Stimulated activated CD4-positive, alpha-beta T cell treated with anti-CD3 and anti-CD28 coated beads, Interleukin-12 subunit alpha, Interleukin-12 subunit beta, amount 100 ng/mL, for 24 hours (primary cell): ENCODE data around the gene OR2AT4.
"Not testable (repeated sequence)": the region's sequence is repeated elsewhere in the genome, so short reads cannot be mapped to it uniquely, and the experiment has no call there.

Experiments used
- DNase-seq, 2 experiments: peaks; one replicate each; pipeline ENCODE4 v3.0.0-alpha.2; 2020; ENCODE audit warnings: low read depth in 2 of 2

The OR2AT4 gene

DNA sequence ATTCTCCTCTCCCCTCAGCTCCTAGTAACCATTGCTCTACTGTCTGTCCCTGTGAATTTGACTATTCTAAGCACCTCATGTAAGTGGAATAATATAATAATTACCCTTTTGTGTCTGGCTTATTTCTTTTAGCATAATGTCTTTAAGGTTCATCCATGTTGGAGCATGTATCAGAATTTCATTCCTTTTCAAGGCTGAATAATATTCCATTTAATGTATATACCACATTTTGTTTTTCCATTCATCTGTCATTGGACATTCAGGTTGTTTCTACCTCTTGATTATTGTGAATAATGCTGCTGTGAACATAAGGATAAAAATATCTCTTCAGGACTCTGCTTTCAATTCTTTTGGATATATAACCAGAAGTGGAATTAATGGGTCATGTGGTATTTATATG is 28.1 kb downstream of the OR2AT4 start:
- no peak for DNase-seq

DNA sequence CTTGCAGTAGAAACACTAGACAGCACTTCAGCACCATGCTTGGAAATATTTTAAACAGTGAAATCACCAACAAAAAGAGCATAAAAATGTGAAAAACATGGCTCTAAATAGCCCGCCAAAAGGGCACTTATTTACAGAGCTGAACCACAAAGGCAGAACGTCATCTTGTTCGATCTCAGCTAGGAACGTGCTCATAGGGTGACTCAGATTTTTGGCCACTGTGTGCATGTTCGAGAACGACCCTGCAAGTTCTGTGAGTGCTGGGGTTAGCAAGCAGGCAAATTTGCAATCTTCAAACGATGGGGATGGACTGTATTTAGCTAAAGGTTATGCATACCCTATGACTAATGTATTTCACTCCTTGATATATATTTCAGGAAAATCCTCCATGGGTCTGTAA is 30.6 kb downstream of the OR2AT4 start:
- no peak for DNase-seq

DNA sequence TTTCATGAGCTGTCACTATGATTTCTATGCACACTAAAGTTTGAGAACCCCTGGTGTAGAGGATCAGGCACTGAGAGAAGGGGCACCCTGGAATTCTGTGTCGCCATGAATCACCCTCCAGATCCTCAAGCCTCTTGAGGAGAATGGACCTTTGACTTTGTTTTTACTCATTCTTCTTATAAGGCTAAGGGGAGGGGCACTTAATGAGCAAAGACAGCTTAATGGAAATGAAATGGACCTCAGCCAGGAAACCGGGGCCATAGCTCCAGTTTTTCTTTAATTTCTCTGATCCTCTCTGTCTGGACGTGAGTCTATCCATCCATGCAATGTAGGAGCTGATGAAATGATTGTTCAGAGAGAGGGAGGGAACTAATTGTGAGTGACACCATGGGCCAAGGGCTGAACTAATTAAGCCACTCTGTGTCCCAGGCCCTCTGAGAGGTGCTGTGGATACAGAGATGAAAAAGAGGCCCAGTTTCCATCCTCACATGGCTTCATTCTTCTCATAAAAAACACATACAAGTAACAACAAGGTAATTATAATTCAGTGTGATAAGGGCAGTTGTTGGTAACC is 32.8 kb downstream of the OR2AT4 start:
- no peak for DNase-seq

DNA sequence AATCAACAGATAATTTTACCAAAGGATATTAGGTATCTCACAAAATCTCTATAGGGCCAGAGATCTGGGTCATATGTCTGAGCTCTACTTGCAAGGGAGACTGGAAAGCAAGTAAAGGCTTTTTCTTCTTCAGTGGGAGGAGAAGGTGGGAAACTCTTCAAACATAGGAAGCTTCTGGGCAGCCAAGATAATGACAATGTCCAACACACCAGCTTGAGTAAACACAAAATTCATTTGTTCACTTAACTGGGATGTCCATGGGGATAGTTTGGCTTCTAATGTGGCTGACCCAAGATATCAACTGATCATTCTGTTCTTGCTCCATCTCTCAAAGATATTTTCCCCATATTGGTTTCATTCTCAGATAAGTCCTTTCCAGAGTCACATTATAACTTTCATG is 37.4 kb downstream of the OR2AT4 start:
- no peak for DNase-seq

DNA sequence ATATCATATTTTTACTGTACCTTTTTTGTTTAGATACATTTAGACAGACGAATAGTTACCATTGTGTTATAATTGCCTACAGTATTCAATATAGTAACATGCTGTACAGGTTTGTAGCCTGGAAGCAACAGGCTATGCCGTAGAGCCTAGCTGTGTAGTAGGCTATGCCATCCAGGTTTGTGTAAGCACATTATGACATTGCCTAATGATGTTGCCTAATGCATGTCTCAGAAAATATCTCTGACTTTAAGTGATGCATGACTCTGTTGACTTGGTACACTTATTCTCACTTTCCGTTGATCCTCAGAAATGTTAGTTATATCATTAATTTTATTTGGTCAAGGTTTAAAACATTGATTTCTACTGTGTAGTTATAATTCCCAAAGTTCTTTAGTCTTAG is 39.9 kb downstream of the OR2AT4 start:
- DNase-seq: no peak

DNA sequence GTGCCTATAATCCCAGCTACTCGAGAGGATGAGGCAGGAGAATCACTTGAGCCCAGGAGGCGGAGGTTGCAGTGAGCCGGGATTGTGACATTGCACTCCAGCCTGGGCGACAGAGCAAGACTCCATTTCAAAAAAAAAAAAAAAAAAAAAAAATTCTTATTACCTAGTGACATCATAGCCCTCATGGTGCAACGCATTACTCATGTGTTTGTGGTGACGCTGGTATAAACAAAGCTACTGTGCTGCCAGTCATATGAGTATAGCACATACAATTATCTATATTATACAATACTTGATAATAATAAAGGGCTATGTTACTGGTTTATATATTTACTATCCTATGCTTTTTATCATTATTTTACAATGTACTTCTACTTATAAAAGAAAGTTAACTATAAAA is 41.2 kb downstream of the OR2AT4 start:
- DNase-seq: no peak

DNA sequence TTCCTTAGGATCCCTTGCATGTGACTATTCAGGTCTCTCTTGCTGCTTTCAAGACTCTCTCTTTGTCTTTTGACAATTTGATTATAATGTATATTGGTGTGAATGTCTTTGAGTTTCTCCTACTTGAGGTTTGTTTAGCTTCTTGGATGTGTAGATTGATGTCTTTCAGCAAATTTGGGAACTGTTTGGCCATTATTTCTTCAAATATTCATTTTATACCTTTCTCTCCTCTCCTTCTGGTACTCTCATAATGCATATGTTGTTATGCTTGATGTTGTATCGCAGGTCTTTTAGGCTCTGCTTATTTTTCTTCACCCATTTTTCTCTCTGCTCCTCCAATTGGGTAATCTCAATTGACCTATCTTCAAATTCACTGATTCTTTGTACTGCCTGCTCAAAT is 44.2 kb downstream of the OR2AT4 start:
- DNase-seq: no peak

DNA sequence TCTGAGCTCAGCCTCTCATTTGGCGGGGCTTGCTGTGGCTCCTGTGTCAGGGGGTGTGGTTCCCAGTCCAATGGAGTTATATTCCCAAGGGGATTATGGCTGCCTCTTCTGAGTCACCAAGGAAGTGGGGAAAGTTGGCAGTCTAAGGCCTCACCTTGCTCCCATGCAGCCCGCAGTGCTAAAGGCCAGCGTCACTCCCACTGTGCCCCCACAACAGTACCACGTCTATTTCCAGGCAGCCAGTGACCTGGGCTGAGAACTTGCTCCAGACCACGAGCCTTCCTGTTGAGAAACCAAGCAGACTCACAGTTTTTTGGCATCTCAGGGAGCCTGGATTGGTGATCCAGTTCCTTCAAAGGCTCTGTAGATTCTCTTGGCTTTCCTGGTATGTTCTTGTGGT is 45.6 kb downstream of the OR2AT4 start:
- no peak for DNase-seq

DNA sequence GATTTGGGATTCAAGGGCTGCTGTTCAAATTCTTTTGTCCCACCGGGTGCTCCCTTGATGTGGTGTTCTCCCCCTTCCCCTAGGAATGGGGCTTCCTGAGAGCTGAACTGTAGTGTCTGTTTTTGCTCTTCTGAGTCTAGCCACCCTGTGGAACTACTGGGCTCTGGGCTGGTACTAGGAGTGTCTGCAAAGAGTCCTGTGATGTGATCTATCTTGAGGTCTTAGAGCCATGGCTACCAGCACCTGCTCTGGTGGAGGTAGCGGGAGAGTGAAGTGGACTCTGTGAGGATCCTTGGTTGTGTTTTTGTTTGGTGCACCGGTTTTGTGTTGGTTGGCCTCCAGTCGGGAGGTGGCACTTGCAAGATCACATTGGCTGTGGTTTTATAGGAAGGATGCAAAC is 46.2 kb downstream of the OR2AT4 start:
- no peak for DNase-seq

DNA sequence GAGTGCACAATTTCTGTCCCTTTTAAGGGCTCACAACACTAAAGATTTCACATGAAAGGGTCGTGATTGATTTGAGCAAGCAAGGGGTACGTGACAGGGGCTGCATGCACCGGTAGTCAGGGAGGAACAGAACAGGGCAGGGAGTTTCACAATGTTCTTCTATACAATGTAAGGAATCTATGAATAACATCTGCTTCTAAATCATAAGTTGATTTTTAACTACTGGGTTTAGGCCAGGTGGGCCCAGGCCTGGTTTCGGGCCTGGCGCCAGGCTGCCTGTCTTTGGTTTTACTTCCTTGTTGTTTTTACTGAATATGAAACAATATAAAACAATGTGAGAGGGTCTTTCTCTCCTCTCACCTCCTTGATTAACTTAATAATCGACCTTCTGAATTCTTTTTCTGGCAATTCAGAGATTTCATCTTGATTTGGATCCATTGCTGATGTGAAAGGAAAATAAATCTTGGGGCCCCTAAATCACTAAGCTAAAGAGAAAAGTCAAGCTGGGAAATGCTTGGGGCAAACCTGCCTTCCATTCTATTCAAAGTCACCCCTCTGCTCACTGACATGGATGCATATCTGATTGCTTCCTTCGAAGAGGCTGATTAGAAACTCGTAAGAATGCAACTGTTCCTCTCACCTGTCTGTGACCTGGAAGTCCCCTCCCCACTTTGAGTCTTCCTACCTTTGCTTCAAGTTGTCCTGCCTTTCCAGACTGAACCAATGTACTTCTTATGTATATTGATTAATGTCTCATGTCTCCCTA is 47.0 kb downstream of the OR2AT4 start:
- not testable (repeated sequence) for DNase-seq

DNA sequence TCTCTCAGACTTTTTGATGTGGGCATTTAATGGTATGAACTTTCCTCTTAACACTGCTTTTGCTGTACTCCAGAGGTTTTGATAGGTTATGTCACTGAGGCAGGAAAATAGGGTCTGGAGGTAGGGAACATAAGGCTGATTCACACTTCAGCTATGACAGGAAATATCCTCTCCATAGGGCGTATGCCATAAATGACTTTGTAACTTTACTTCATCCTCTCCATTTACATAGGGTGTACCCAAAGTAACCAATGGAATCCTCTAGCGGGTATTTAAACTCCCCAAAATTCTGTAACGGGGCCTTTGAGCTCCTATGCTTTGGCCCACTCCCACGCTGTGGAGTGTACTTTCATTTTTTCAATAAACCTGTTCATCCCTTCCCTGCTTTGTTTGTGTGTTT is 49.5 kb downstream of the OR2AT4 start:
- no peak for DNase-seq

DNA sequence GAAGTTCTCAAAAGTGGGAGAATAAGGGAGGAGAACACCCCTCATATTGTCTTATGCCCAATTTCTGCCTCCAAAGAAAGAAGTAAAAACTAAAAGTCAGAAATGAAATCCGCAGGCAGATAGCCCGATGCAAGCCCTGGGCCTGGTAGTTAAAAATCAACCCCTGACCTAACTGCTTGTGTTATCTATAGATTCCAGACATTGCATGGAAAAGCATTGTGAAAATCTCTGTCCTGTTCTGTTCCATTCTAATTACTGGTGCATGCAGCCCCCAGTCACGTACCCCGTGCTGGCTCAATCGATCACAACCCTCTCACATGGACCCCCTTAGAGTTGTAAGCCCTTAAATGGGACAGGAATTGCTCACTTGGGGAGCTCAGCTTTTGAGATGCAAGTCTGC is 50.0 kb downstream of the OR2AT4 start:
- DNase-seq: not testable (repeated sequence)

DNA sequence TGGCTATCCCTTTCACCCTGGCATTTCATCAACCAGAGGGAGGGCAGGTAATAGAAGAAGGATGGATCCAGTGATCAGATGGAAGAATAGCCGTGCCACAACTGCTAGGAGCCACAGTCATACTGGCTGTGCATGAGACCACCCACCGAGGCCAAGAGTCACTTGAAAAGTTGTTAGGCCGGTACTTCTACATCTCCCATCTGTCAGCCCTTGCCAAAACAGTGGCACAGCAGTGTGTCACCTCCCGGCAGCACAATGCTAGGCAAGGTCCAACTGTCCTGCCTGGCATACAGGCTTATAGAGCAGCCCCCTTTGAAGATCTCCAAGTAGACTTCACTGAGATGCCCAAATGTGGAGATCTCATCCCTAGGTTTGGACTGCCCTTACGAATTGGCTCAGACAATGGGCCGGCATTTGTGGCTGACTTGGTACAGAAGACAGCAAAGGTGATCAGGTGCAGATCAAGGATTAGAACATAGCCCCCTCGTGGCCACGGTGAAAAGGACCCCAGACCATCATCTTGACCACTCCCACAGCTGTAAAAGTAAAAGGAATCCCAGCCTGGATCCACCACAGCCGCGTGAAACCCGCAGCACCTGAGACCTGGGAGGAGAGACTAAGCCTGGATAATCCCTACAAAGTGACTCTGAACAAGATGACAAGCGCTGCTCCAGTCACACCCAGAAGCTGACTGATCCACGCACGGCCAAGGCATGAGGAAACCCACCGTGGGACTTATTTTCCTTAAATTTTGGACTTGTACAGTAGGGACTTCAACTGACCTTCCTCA is 52.1 kb downstream of the OR2AT4 start:
- DNase-seq: not testable (repeated sequence)

DNA sequence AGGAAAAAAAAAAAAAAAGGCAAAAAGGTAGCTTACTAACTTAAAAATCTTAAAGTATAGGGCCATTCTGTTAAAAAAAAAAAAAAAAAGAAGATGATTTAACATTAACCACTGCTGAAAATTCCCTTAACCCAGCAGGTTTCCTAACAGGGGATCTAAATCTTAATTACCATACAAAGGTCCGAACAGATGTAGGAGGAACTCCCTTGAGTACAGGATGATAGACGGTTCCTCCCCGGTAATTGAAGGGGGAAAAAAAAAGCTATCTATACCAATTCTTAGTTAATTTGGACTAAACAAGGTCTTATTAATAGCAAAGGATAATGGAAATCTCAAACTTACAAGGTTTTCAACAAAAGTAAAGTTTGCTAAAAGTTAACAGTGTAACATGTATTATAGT is 54.9 kb downstream of the OR2AT4 start:
- not testable (repeated sequence) for DNase-seq

DNA sequence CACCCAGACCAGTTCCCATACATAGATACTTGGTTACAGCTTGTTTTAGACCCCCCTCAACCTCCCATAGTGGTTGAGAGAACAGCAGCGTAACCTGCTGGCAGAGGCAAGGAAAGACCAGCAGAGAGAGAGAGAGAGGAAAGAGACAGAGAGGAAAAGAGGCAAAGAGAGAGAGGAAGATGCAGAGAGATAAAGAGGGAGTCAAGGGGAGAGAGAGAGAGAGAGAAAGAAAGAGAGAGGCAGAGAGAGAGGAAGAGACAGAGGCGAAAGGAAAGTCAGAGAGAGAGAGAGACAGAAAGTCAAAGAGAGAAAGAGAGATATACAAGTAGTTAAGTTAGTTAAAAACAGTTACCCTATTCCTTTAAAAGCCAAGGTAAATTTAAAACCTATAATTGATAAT is 55.4 kb downstream of the OR2AT4 start:
- no peak for DNase-seq

DNA sequence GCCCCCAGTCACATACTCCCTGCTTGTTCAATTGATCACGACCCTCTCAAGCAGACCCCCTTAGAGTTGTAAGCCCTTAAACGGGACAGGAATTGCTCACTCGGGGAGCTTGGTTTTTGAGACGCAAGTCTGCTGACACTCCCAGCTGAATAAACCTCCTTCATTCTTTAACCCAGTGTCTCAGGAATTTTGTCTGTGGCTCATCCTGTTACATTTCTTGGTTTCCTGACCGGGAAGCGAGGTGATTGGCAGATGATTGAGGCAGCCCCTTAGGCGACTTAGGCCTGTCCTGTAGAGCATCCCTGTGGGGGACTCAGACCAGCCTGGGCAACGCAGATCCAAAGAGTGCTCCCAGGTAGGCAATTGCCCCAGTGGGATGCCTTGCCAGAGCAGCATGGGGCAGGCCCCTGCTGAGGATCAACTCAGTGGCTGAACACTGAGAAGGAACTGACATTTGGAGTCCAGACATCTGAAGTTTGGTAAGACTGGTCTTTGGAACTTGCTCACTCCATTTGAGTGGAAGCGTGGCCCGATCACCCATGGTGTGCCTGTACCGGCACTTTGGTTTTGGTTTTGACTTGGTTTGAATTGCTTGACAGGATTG is 56.4 kb downstream of the OR2AT4 start:
- no peak for DNase-seq

DNA sequence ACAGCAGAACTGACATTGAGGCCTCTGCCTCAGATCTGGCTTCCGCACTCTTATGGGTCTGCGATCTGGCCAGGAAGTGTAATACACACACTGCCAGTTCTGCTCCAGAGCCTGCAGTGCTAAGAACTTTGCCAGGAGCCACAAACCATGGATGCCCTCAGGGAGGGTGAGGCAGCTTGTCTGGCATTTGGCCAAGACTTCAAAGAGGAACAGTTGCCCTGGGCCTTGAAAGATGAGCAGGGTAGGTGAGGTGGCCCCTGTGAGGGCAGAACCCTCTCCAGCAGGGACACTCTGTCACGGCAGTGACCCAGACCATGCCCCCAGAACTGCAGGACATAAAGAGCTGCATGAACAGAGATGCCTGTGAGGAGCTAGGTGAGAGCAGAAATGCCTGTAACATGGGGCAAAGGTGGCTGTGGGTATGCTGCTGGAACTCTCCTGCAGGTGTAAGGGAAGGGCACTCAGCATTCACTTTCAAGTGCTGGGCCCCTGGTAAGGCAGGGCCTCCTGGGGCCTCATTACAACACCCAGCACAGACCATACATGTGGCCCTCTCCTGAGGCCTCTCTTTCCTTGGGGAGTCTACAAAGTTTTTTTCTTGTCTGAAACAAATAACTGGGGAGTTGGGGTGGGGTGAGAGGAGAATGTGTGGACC is 60.6 kb downstream of the OR2AT4 start:
- no peak for DNase-seq

DNA sequence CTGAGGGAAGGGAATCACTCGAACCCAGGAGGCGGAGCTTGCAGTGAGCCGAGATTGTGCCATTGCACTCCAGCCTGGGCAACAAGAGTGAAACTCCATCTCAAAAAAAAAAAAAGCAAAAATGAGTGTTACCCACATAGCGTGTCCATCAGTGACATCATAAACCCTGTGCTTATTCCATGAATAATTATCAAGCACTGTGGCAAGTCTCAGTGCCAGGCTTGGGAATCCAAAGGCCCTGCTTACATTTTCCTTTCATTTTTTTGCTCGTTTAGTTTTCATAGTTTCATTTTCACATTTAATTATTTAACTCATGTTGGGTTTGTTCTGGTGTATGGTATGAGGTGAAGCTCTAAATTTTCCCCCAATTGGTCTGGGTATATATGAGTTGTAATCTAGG is 61.4 kb downstream of the OR2AT4 start:
- DNase-seq: no peak

DNA sequence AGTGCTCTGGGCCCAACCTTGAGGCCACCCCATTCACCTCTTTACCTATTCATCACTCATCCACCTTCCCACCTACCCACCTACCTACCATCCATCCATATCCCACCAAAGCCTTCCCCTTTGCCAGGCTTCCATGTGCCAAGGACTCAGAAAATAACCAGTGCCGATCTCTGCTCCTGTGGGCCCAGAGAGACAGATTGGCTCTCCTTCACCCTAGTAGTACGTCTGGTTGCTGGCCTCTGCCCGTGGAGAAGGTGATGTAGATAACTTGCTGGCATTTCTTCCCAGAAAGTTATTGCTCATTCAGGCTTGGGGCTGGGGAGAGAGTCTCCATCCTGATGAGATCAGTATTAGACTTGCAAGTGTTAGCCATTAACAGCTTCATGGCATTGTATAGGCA is 62.8 kb downstream of the OR2AT4 start:
- DNase-seq: no peak

DNA sequence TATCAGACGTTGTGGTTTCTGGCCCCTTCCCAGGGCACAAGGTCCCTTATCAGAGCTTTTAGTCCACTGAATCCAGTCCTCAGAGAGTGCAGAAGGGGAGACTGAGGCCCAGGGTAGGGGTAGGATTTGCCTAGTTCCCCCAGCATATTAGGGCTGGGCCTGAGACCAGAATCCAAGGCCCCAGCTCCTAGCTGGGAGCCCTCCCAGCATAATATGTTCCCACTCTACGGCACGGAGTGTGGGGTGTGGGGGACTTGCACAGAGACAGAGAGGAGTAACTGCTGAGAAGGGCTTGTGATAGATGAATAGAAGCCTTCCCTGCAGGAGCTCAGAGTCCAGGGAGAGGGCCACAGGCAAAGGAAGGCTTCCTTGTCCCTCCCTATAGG is 64.1 kb downstream of the OR2AT4 start:
- DNase-seq: no peak

DNA sequence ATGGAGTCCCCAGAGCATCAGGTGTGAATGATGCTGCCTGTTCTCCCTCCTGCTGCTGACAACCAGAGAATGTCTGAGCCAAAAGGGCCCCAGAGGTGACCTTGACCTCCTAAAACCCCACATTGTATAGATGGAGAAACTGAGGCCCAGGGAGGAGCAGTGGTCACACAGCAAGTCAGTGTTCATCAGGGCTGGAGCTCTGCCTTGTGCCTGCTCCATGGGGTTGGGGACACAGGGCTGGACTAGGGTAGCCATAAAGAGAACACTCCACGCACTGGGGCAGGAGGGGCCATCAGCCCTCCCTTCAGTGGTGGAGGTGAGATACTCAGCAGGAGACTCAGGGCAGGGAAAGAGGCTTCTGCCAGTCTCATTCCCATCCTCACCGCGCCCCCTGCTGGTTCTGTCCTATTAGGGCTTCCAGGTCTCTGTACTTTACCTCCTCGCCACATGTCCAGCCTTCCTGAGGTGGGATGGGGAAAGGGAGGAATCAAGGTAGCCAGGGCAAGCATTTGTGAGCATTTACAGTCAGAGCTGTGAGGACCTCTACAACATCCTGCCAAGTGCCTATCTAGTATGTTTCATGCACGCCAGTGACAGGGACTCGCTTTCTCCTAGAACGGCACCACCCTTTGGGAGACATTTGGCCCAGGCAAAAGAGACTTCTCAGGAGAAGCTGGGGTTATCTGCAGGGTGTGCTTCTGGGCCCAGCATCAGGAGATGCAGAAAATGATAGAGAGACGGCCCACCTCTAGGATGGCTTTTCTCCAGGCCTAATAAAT is 64.7 kb downstream of the OR2AT4 start:
- peak; percentile 15 to 72 for DNase-seq
